GM18517 (cell line): Measurements from ENCODE around the gene GPD1.

Experiments used
- ATAC-seq: cut with Tn5 transposase; IDR thresholded peaks from one replicate; pipeline ENCODE4 v1.9.1; 2021; ENCODE audit warnings: mild to moderate bottlenecking, moderate library complexity; ENCODE audit not compliant: unreplicated experiment

The GPD1 gene

GRCh38 chr12:50103767-50104321, at the start of gene GPD1:
Gene GPD1 (plus strand): TSS chr12:50104008. CDS start chr12:50104051, 43 bp downstream.
- ATAC-seq, result no peak

DNA sequence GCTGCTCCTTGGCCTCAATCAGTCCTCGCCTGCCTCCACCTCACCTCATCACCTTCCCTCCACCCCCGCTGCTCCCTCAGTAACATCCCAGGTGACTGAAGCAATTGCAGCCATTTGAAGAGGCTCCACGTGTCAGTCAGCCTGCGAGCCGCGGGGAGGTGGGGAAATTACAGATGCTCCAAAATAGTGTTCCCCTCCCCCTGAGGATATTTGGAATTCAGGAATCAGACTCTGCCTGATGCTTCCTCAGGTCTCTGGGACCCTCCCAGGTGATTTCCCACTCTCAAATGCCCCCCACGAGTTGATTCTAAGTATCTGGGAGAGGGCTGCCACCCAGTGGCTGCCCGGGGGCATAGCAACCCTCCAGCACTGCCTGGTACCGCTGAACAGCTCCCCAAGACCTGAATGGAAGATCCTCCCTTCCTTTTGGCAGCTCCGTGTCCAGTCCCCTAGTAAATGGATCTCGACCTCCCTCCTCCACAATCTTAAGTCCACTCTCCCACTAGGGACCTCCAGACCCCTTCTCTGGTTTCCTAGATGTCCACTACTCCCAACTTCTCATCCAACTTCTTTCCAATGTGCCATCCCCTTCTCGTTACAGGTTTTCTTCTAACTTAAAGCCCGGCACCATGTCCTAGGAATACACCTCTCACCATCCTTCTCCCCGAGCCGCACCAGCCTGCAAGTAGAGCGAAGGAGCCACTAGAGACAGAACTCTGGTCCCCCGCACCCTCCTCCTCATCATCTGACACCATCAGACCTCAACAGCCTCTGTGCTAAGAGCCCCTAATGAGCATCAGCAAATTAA, 47.8 kb upstream of the GPD1 start:
- ATAC-seq, result no peak

DNA sequence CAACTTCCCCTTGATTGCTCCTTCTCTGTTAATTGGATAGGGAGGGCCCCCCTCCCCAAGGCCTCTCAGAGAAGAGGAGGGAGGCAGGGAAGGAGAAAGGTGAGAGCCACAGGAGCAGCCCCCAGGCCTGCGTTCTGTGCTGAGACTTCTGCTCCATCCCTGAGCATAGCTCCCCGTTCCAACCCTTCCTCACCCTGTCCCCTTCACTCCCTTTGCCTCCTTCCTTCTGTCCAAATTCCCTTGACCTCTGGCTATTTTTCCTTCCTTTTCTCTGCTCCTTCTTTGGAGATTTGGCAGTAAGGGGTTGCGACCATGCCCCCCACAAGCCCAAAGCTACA, 47.2 kb upstream of the GPD1 start:
- no peak for ATAC-seq

DNA sequence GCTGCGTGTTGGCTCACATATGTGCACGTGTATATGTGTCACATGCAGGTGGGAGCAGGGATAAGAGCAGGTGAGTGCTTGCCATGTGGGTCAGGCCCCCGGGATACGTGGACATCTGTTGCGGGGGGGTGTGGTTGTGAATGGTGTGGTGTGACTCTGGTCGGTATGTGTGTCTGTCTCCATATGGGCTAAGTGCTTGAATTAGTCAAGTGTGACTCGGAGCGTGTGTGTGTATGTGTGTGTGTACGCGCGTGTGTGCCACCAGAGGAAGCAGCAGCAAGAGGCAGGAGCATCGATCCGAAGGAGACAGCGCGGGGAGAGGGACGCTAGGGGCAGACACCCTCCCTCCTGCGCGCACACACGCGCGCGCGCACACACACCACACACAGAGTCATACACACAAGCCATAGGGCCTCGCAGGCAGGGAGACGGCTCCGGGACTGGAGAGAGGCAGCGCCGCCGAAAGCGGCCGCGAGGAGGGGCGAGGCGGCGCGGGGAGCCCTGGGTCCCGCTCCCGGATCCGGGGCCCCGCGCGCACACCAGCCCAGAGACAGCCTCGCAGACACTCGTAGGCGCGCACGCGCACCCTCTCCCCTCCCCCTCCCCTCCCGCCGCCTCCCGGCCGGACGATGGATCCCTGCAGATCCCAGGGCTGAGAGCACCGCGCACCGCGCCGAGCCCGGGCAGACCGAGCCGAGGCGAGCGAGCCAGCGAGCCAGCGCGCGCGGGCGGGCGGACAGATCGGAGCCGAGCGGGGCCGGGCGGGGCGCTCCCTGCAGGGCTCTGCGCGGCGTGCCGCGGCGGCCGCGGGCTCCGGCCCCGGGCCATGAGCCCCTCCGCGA, 46.6 kb upstream of the GPD1 start, which contains the start of gene ASIC1:
Gene ASIC1, plus strand, starts transcription at position 597 of the 842 bp plus-strand sequence. CDS start 1,171 bp downstream, outside the sequence.
- ATAC-seq, result no peak

- no peak for ATAC-seq
Observed at GRCh38 chr12:50057896-50058670, 45.7 kb upstream of the GPD1 start.

DNA sequence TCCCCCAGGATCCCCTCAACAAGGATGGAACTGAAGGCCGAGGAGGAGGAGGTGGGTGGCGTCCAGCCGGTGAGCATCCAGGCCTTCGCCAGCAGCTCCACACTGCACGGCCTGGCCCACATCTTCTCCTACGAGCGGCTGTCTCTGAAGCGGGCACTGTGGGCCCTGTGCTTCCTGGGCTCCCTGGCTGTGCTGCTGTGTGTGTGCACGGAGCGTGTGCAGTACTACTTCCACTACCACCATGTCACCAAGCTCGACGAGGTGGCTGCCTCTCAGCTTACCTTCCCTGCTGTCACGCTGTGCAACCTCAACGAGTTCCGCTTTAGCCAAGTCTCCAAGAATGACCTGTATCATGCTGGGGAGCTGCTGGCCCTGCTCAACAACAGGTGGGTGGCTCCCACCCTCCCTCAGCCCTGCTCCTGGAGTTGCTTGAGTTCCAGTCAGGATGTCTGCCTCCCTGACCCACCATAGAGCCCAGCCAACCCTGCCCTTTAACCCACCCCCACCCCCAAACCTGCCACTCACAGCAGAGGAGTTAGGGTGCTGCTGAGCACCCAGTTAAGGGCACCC, 45.0 kb upstream of the GPD1 start:
- no peak for ATAC-seq

DNA sequence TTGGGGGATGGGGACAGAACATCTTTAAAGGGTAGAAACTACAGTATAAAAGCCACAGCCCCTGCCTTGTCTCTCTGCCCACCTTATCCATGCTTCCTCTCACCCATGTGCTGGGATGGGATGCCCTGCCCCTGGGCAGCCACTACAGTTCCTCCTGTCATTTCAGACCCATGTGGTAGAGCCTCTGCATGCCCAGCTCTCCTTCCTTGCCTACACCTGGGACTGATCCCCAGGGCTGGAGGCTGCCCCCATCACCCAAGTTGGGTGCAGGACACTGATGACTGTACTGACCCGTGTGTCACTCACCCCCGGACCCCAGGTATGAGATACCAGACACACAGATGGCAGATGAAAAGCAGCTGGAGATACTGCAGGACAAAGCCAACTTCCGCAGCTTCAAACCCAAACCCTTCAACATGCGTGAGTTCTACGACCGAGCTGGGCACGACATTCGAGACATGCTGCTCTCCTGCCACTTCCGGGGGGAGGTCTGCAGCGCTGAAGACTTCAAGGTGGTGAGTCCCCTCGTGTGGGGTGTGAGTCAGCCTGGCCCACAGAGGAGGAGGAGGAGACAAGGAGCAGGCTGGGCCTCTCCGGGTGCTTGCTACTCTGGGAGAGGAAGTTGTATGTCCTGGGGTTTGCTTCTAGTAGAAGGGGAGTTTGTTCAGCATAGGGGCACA, 44.2 kb upstream of the GPD1 start:
- no peak for ATAC-seq

DNA sequence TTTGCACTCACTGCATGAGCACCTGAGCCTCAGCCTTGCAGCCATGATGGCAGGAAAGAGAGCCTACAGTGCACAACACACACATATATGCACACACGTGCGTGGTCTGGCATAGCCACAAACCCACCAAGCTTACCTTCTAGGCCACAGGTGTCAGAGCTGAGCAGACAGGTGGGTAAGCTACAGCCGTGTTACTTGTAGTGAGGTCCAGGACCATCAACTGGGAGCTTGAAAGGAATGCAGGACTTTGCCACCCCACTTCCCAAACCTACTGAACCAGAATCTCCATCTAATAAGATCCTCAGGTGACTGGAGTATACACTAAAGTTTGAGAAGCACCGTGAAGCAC, 43.7 kb upstream of the GPD1 start:
- ATAC-seq, result no peak

DNA sequence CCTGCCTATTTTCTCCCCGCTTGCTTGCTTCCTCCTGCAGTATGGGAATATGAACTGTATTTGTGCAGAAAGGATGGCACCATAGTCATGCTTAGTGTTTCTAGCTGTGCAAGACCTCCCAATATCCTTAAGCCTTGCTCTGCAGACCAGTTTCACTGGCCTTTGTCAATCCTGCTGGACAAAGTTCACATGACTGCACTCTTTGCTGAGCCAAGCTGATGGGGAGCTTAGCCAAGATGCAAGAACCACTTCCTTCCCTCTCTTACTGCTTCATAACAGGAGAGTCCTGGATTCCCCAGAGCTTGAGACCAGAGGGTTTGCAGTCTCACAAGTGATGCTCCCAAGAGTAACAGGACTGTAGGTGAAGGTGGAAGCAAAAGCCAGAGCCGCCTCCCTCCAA, 42.6 kb upstream of the GPD1 start:
- ATAC-seq, result no peak

GRCh38 chr12:50061946-50062686, 41.7 kb upstream of the GPD1 start:
- ATAC-seq, result no peak

GRCh38 chr12:50062728-50063460, 40.9 kb upstream of the GPD1 start:
- ATAC-seq, result no peak

GRCh38 chr12:50065726-50066310, 38.0 kb upstream of the GPD1 start:
- ATAC-seq, result no peak

- ATAC-seq, result no peak
Observed at GRCh38 chr12:50066402-50066801, 37.4 kb upstream of the GPD1 start.

- ATAC-seq, result no peak
Observed at GRCh38 chr12:50069069-50069468, 34.7 kb upstream of the GPD1 start.

DNA sequence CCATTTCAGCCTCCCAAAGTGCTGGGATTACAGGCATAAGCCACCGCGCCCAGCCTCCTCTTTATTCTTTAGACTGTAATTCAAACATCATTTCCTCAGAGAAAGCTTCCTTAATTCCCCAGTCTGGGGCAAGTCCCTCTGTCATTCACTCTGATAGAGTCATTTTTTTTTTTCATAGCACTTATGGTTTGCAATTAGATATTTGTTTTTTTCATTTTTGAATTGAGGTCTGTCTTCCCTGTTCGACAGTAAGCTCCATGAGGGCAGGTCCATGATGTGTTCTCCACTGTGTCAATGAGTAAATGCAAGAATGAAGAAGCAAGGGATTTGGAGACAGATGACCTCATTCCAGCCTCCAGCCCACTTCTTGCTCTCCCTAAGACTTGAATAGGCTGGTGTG, 34.3 kb upstream of the GPD1 start:
- no peak for ATAC-seq

- no peak for ATAC-seq
Observed at GRCh38 chr12:50070314-50071060, 33.3 kb upstream of the GPD1 start.

DNA sequence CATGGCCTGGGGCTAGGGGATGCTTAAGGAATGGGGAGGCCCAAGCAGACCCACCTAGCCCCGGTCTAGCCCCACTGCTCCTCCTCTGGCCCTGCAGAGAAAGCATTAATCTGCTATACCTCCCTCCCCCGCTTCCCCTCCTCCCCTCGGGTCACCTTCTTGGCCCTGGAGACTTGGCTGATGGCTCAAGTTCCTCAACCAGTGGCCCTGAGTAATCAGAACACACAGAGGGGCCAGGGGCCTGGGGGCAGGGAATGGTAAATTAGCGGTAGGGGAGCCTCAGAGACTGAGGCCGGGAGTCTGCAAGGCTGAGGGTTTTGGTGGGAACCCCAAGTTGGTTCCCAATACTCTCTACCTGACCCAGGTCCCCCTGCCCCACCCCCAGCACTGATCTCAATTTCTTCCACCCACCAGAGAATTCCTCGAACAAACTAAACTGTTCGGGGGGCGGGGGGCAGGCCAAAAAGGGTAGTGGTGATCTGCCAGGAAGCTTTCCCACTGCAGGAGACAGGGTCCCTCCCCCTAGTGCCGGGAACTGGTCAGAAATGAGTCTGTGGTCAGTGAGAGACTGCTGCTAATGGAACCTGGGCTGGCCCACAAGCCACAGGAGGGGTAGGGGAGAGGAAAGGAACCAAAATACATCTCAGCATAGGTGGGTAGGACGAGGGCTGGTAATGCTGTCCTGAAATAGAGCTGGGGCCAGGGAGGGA, 31.5 kb upstream of the GPD1 start:
- no peak for ATAC-seq
